AG04450 (cell line): ENCODE data around the gene HOXD12. TPM values are rescaled to one million over a fixed set of nuclear protein-coding genes. Genes with fewer than 3 reads are reported as not detected.

Experiments
- CTCF ChIA-PET: fragments of 300-600, 350-600 bp; formaldehyde crosslinking; extraction: SDS; loops from one replicate; lab custom pipeline; 2022; ENCODE audit warnings: antibody characterized with exemption, inconsistent platforms; lab: Charles Lee
- POLR2A ChIA-PET: fragments of 350-600 bp; formaldehyde crosslinking; extraction: SDS; loops from one replicate; lab custom pipeline; 2021; ENCODE audit warnings: antibody characterized with exemption, inconsistent platforms; lab: Yijun Ruan, JAX
- DNase-seq: peaks from one replicate; pipeline ENCODE4 v3.0.0-alpha.2; 2011; ENCODE audit warnings: low read depth, low spot score
- H3K27ac ChIP-seq: one replicate; pipeline ENCODE4 v1.5.1; 2012; ENCODE audit warnings: low read depth, low read length, control low read depth
- H3K27me3 ChIP-seq: one replicate; pipeline ENCODE4 v1.6.0; 2012; ENCODE audit warnings: low read length; ENCODE audit not compliant: control insufficient read depth, insufficient read depth
- H3K4me3 ChIP-seq: 2 replicates; pipeline ENCODE4 v1.5.1; 2011; ENCODE audit warnings: mild to moderate bottlenecking, low read depth, low read length, control low read depth
- H3K9me3 ChIP-seq: 2 replicates; pipeline ENCODE4 v1.5.1; 2012; ENCODE audit warnings: low read length; ENCODE audit not compliant: control insufficient read depth, insufficient read depth
- polyA plus RNA-seq: library from polyadenylated mRNA; depleted of rRNA; stranded (reverse); fragments of >200 nt; gene quantifications from 2 replicates; pipeline ENCODE4 v1.2.3, GENCODE V29; 2011
- TF ChIP-seq, protein P1 (sequence below): IDR thresholded peaks from 2 replicates; pipeline ENCODE4 v1.5.1; 2011; ENCODE audit warnings: low read depth, low read length, control low read depth, inconsistent platforms

Gene HOXD12
- polyA plus RNA-seq, 1 experiment, result not detected

DNA sequence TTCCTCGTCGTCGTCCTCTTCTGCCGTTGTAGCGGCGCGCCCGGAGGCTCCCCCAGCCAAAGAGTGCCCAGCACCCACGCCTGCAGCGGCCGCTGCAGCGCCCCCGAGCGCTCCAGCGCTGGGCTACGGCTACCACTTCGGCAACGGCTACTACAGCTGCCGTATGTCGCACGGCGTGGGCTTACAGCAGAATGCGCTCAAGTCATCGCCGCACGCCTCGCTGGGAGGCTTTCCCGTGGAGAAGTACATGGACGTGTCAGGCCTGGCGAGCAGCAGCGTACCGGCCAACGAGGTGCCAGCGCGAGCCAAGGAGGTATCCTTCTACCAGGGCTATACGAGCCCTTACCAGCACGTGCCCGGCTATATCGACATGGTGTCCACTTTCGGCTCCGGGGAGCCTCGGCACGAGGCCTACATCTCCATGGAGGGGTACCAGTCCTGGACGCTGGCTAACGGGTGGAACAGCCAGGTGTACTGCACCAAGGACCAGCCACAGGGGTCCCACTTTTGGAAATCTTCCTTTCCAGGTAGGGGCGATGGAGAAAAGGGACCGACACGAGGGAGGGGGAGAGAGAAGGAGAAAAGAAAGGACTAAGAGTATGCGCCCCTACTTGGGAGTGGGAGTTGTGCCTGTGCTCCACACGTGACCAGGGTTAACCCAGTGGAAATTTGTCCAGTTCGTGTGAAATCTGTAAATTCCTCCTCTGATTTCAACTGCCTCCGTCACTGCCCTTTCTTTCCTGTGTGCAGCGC, 6.3 kb upstream of the HOXD12 start:
- Histone ChIP-seq H3K9me3 (peaks cover 8% of the 10 kb centered on the region; the same call in 1 of the 2 replicates), H3K4me3 (no peak overlapping the region), H3K27me3 (peaks cover 79% of the 10 kb centered on the region), H3K27ac (no peak overlapping the region)
- ChIA-PET POLR2A (no interaction called here), CTCF (interaction anchor here (1.0 to 6.3 kb wide), 4 partner anchors 404 to 842 kb away, joined by 3 to 135 read pairs (median 23); no protein-coding TSS in a partner anchor)
- no peak for DNase-seq
- TF ChIP-seq, protein P1, sequence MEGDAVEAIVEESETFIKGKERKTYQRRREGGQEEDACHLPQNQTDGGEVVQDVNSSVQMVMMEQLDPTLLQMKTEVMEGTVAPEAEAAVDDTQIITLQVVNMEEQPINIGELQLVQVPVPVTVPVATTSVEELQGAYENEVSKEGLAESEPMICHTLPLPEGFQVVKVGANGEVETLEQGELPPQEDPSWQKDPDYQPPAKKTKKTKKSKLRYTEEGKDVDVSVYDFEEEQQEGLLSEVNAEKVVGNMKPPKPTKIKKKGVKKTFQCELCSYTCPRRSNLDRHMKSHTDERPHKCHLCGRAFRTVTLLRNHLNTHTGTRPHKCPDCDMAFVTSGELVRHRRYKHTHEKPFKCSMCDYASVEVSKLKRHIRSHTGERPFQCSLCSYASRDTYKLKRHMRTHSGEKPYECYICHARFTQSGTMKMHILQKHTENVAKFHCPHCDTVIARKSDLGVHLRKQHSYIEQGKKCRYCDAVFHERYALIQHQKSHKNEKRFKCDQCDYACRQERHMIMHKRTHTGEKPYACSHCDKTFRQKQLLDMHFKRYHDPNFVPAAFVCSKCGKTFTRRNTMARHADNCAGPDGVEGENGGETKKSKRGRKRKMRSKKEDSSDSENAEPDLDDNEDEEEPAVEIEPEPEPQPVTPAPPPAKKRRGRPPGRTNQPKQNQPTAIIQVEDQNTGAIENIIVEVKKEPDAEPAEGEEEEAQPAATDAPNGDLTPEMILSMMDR, result no peak

DNA sequence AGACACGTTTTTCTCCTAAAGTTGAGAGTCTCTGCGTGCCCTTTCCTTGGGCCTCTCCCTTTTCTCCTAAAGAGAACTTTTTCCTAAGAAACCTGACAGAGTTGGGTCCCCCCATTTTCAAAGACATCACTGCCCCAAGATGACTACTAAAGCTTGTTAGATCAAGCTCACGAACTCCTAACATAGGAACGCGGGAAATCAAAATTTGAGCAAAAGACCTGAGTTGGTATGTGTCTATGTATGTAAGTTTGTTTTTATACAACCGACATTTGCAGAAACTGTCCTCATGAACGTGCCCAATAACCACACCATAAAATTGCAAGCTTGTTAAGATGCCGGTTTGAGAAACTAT, 5.7 kb upstream of the HOXD12 start:
- H3K27me3 ChIP-seq, result peaks cover 79% of the 10 kb centered on the region
- DNase-seq, result no peak
- CTCF ChIA-PET, result interaction anchor here (1.0 to 6.3 kb wide), 3 partner anchors 405 to 843 kb away, joined by 3 to 135 read pairs (median 43); no protein-coding TSS in a partner anchor
- no peak overlapping the region for H3K4me3 ChIP-seq
- POLR2A ChIA-PET, result no interaction called here
- no peak overlapping the region for H3K27ac ChIP-seq
- peaks cover 8% of the 10 kb centered on the region; the same call in 1 of the 2 replicates for H3K9me3 ChIP-seq
- TF ChIP-seq, protein P1, result no peak

DNA sequence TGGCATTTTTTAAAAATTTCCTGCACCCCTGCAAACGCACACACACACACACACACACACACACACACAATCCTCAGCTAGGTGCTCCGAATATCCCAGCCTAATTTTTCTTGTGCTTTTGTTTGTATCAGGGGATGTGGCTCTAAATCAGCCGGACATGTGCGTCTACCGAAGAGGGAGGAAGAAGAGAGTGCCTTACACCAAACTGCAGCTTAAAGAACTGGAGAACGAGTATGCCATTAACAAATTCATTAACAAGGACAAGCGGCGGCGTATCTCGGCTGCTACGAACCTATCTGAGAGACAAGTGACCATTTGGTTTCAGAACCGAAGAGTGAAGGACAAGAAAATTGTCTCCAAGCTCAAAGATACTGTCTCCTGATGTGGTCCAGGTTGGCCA, 5.2 kb upstream of the HOXD12 start:
- Histone ChIP-seq H3K27me3 (peaks cover 83% of the 10 kb centered on the region), H3K27ac (no peak overlapping the region), H3K4me3 (no peak overlapping the region), H3K9me3 (peaks cover 8% of the 10 kb centered on the region; the same call in 1 of the 2 replicates)
- no peak for DNase-seq
- ChIA-PET CTCF (interaction anchor here (0.6 to 6.3 kb wide), 4 partner anchors 405 to 927 kb away, joined by 3 to 135 read pairs (median 24); no protein-coding TSS in a partner anchor), POLR2A (no interaction called here)
- TF ChIP-seq, protein P1, result no peak

DNA sequence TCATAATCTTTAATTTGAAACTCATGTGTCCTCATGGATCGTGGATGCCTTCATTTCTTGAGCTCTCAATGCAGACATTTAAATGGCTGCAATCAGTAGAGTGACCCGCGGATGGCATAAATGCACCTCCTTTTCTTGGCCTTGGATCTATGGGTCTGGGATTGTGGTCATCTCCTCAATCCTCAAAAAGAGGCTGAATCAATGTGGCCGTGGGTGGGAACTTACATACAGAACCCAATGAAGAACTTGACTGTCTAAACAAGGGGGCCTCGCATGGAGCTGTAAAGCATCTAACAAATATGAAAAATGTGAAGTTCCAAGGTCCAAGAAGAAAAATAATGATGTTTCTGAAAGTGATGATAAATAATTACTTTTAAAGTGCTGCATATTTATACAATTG, 4.2 kb upstream of the HOXD12 start:
- ChIA-PET CTCF (interaction anchor here (0.6 to 6.3 kb wide), 7 partner anchors 11 to 845 kb away, joined by 3 to 135 read pairs (median 8); no protein-coding TSS in a partner anchor), POLR2A (no interaction called here)
- TF ChIP-seq, protein P1, result no peak
- H3K4me3 ChIP-seq, result no peak overlapping the region
- no peak overlapping the region for H3K27ac ChIP-seq
- peaks cover 93% of the 10 kb centered on the region for H3K27me3 ChIP-seq
- H3K9me3 ChIP-seq, result peaks cover 14% of the 10 kb centered on the region; the same call in 1 of the 2 replicates
- no peak for DNase-seq
